HG03039 (cell line): Measurements from ENCODE around the gene JAZF1.

Source experiments
- ATAC-seq: cut with Tn5 transposase; IDR thresholded peaks from one replicate; pipeline ENCODE4 v1.9.1; 2021; ENCODE audit warnings: mild to moderate bottlenecking, moderate library complexity; ENCODE audit not compliant: unreplicated experiment

JAZF1 gene

GRCh38 chr7:28078036-28078901 lies 102.3 kb downstream of the JAZF1 start:
- ATAC-seq, result no peak

GRCh38 chr7:28077616-28078015 lies 103.0 kb downstream of the JAZF1 start:
- no peak for ATAC-seq

GRCh38 chr7:28076423-28077200 lies 104.0 kb downstream of the JAZF1 start:
- ATAC-seq, result no peak

GRCh38 chr7:28075674-28076358 lies 104.8 kb downstream of the JAZF1 start:
- ATAC-seq, result no peak

- no peak for ATAC-seq
Observed at GRCh38 chr7:28072876-28073514, 107.6 kb downstream of the JAZF1 start.

- ATAC-seq, result no peak
Observed at GRCh38 chr7:28071570-28071969, 109.0 kb downstream of the JAZF1 start.

GRCh38 chr7:28070297-28071055 lies 110.1 kb downstream of the JAZF1 start:
- no peak for ATAC-seq

- ATAC-seq, result no peak
Observed at GRCh38 chr7:28069807-28070206, 110.8 kb downstream of the JAZF1 start.

GRCh38 chr7:28069388-28069787 lies 111.2 kb downstream of the JAZF1 start:
- no peak for ATAC-seq

- no peak for ATAC-seq
Observed at GRCh38 chr7:28068811-28069216, 111.8 kb downstream of the JAZF1 start.

GRCh38 chr7:28067171-28067570 lies 113.4 kb downstream of the JAZF1 start:
- no peak for ATAC-seq

- ATAC-seq, result no peak
Observed at GRCh38 chr7:28065721-28066285, 114.8 kb downstream of the JAZF1 start.

GRCh38 chr7:28065308-28065707 lies 115.3 kb downstream of the JAZF1 start:
- no peak for ATAC-seq

- no peak for ATAC-seq
Observed at GRCh38 chr7:28064437-28064836, 116.2 kb downstream of the JAZF1 start.

GRCh38 chr7:28062197-28062991 lies 118.2 kb downstream of the JAZF1 start:
- peak; percentile 56 for ATAC-seq

- ATAC-seq, result no peak
Observed at GRCh38 chr7:28061824-28062196, 118.8 kb downstream of the JAZF1 start.

GRCh38 chr7:28060371-28060950 lies 120.1 kb downstream of the JAZF1 start:
- no peak for ATAC-seq

- ATAC-seq, result no peak
Observed at GRCh38 chr7:28055161-28055544, 125.4 kb downstream of the JAZF1 start.
